HG02981 (cell line): Measurements from ENCODE around the gene OSBPL3.
"Not testable (repeated sequence)": the region's sequence is repeated elsewhere in the genome, so short reads cannot be mapped to it uniquely, and the experiment has no call there.

Experiments
- ATAC-seq: cut with Tn5 transposase; IDR thresholded peaks from one replicate; pipeline ENCODE4 v1.9.1; 2021; ENCODE audit warnings: mild to moderate bottlenecking, moderate library complexity; ENCODE audit not compliant: unreplicated experiment

OSBPL3 gene

GRCh38 chr7:24808518-24808917 lies 171.5 kb downstream of the OSBPL3 start:
- no peak for ATAC-seq

GRCh38 chr7:24802300-24802699 lies 177.7 kb downstream of the OSBPL3 start:
- no peak for ATAC-seq

- ATAC-seq, result no peak
These were observed 178.1 kb downstream of the OSBPL3 start for GRCh38 chr7:24801883-24802282.

GRCh38 chr7:24800667-24801066 lies 179.3 kb downstream of the OSBPL3 start:
- no peak for ATAC-seq

- no peak for ATAC-seq
These were observed 179.9 kb downstream of the OSBPL3 start for GRCh38 chr7:24800073-24800472.

GRCh38 chr7:24799506-24799905 lies 180.5 kb downstream of the OSBPL3 start:
- no peak for ATAC-seq

- ATAC-seq, result no peak
These were observed 181.7 kb downstream of the OSBPL3 start for GRCh38 chr7:24798261-24798660.

GRCh38 chr7:24797270-24797669 lies 182.7 kb downstream of the OSBPL3 start:
- no peak for ATAC-seq

GRCh38 chr7:24795407-24795767 lies 184.6 kb downstream of the OSBPL3 start:
- ATAC-seq, result no peak

- not testable (repeated sequence) for ATAC-seq
These were observed 185.1 kb downstream of the OSBPL3 start for GRCh38 chr7:24794751-24795406.

- ATAC-seq, result no peak
These were observed 185.9 kb downstream of the OSBPL3 start for GRCh38 chr7:24793982-24794648.

GRCh38 chr7:24788961-24789576 lies 190.9 kb downstream of the OSBPL3 start:
- ATAC-seq, result no peak

- ATAC-seq, result no peak
These were observed 191.9 kb downstream of the OSBPL3 start for GRCh38 chr7:24788075-24788474.

- no peak for ATAC-seq
These were observed 193.0 kb downstream of the OSBPL3 start for GRCh38 chr7:24786941-24787340.

GRCh38 chr7:24786306-24786705 lies 193.7 kb downstream of the OSBPL3 start:
- ATAC-seq, result no peak

- no peak for ATAC-seq
These were observed 195.7 kb downstream of the OSBPL3 start for GRCh38 chr7:24784277-24784676.

GRCh38 chr7:24783698-24784097 lies 196.3 kb downstream of the OSBPL3 start:
- ATAC-seq, result no peak

- no peak for ATAC-seq
These were observed 198.9 kb downstream of the OSBPL3 start for GRCh38 chr7:24781106-24781505.

- no peak for ATAC-seq
These were observed 200.7 kb downstream of the OSBPL3 start for GRCh38 chr7:24779283-24779655.

- ATAC-seq, result no peak
These were observed 201.3 kb downstream of the OSBPL3 start for GRCh38 chr7:24778543-24779282.

- no peak for ATAC-seq
These were observed 202.2 kb downstream of the OSBPL3 start for GRCh38 chr7:24777806-24778205.

- ATAC-seq, result no peak
These were observed 206.3 kb downstream of the OSBPL3 start for GRCh38 chr7:24773646-24774045.
